Bronchial epithelial cell (primary cell): ENCODE results near the gene SNHG17. TPM values are rescaled to one million over a fixed set of nuclear protein-coding genes. Genes with fewer than 3 reads are reported as not detected.
"Not testable (repeated sequence)": the region's sequence is repeated elsewhere in the genome, so short reads cannot be mapped to it uniquely, and the experiment has no call there.

Experiments used
- DNase-seq: peaks from one replicate; pipeline ENCODE4 v3.0.0-alpha.2; 2010; ENCODE audit warnings: low read depth
- FAIRE-seq: peaks from 2 replicates; lab custom pipeline; 2011; peaks lifted over from hg19 to GRCh38; lab: Jason Lieb, UNC
- H3K27me3 ChIP-seq: 2 replicates; pipeline ENCODE4 v1.5.1; 2011; ENCODE audit warnings: low read length; ENCODE audit not compliant: control insufficient read depth, insufficient read depth
- H3K36me3 ChIP-seq: 2 replicates; pipeline ENCODE4 v1.5.1; 2011; ENCODE audit warnings: low read length; ENCODE audit not compliant: control insufficient read depth, insufficient read depth
- H3K4me3 ChIP-seq: 2 replicates; pipeline ENCODE4 v1.5.1; 2011; ENCODE audit warnings: mild to moderate bottlenecking, low read depth, low read length, control low read depth
- total RNA-seq: library from RNA; depleted of rRNA; stranded (reverse); fragments of >200 nt; gene quantifications from 2 replicates; pipeline ENCODE4 v1.2.1, GENCODE V29; 2014
- TF ChIP-seq, protein P1 (sequence below): IDR thresholded peaks from 2 replicates; pipeline ENCODE4 v1.5.1; 2011; ENCODE audit warnings: mild to moderate bottlenecking, moderate library complexity, low read length, control low read depth, inconsistent platforms; ENCODE audit not compliant: insufficient read depth, severe bottlenecking

Gene SNHG17
- total RNA-seq, 1 donor from 2014 or later = 19.5 TPM

DNA sequence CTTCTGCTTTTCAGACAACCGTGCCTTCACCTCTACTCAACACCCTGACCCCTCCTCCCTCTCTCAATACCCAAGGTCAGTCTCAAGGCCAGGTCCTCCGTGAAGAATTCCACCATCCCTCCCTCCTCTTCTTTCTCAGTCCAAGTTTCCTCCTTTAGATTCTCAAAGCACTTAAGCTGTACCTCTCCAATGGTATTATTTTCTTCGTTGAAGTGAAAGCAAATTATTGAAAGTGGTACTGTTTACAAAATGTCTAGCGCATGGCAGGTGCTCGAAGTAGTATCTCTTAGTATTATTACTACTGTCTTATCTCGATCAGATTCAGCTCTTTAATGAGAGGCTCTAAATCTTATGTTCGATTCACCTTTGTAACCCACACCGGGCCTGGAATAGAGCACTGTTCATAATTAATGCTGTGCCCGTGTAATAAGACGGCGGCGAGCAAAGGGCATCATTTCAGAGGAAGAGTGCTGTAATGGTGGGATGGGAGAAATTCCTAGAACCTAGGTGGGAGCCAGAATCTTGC is 36.9 kb upstream of the SNHG17 start:
- Histone ChIP-seq H3K27me3 (no peaks in the 10 kb centered on the region), H3K36me3 (no peaks in the 10 kb centered on the region), H3K4me3 (peak overlapping the region; percentile 73)
- no peak for FAIRE-seq
- peak; percentile 18 for DNase-seq
- TF ChIP-seq, protein P1, sequence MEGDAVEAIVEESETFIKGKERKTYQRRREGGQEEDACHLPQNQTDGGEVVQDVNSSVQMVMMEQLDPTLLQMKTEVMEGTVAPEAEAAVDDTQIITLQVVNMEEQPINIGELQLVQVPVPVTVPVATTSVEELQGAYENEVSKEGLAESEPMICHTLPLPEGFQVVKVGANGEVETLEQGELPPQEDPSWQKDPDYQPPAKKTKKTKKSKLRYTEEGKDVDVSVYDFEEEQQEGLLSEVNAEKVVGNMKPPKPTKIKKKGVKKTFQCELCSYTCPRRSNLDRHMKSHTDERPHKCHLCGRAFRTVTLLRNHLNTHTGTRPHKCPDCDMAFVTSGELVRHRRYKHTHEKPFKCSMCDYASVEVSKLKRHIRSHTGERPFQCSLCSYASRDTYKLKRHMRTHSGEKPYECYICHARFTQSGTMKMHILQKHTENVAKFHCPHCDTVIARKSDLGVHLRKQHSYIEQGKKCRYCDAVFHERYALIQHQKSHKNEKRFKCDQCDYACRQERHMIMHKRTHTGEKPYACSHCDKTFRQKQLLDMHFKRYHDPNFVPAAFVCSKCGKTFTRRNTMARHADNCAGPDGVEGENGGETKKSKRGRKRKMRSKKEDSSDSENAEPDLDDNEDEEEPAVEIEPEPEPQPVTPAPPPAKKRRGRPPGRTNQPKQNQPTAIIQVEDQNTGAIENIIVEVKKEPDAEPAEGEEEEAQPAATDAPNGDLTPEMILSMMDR = no peak

DNA sequence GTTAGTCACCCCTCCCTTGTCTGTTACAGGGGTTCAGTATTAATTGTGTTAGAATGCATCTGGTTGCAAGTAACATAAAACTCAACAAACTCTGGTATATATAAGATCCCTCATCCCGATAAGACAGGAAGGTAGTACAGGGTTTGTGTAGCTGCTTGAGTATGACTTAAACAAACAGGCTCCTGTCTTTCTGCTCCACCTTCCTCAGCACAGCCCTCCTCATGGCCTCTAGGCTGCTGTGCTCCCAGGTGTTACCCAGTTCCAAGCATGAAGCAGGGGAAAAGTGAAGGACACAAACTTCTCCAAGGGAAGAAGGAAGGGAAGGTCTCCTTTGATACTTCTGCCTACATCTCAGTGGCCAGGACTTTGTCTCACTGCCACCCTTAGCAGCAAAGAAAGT is 36.1 kb upstream of the SNHG17 start:
- Histone ChIP-seq H3K36me3 (no peaks in the 10 kb centered on the region), H3K4me3 (no peak overlapping the region), H3K27me3 (no peaks in the 10 kb centered on the region)
- FAIRE-seq (no peak), DNase-seq (no peak)
- TF ChIP-seq, protein P1 = no peak

GRCh38 chr20:38466983-38467382 is 31.9 kb upstream of the SNHG17 start:
- FAIRE-seq = no peak
- H3K27me3 ChIP-seq = no peaks in the 10 kb centered on the region
- TF ChIP-seq, protein P1 = no peak
- H3K36me3 ChIP-seq = no peaks in the 10 kb centered on the region
- H3K4me3 ChIP-seq = no peak overlapping the region
- DNase-seq = no peak

- H3K36me3 ChIP-seq = no peaks in the 10 kb centered on the region
- no peak overlapping the region for H3K4me3 ChIP-seq
- DNase-seq (no peak), FAIRE-seq (no peak)
- H3K27me3 ChIP-seq = no peaks in the 10 kb centered on the region
- TF ChIP-seq, protein P1 = no peak
These were observed 31.0 kb upstream of the SNHG17 start for GRCh38 chr20:38466171-38466570.

DNA sequence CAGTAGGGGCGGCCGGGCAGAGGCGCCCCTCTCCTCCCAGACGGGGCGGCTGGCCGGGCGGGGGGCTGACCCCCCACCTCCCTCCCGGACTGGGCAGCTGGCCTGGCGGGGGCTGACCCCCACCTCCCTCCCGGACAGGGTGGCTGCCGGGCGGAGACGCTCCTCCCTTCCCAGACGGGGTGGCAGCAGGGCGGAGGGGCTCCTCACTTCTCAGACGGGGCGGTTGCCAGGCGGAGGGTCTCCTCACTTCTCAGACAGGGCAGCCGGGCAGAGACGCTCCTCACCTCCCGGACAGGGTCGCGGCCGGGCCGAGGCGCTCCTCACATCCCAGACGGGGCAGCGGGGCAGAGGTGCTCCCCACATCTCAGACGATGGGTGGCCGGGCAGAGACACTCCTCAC is 26.4 kb upstream of the SNHG17 start:
- H3K36me3 ChIP-seq, H3K27me3 ChIP-seq, FAIRE-seq, DNase-seq, H3K4me3 ChIP-seq: not testable (repeated sequence)

DNA sequence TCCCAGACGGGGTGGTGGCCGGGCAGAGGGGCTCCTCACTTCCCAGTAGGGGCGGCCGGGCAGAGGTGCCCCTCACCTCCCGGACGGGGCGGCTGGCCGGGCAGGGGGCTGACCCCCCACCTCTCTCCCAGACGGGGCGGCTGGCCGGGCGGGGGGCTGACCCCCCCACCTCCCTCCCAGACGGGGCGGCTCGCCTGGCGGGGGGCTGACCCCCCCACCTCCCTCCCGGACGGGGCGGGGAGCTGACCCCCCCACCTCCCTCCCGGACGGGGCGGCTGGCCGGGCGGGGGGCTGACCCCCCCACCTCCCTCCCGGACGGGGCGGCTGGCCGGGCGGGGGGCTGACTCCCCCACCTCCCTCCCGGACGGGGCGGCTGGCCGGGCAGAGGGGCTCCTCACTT is 26.0 kb upstream of the SNHG17 start:
- not testable (repeated sequence) for H3K4me3 ChIP-seq, FAIRE-seq, DNase-seq, H3K27me3 ChIP-seq, H3K36me3 ChIP-seq

DNA sequence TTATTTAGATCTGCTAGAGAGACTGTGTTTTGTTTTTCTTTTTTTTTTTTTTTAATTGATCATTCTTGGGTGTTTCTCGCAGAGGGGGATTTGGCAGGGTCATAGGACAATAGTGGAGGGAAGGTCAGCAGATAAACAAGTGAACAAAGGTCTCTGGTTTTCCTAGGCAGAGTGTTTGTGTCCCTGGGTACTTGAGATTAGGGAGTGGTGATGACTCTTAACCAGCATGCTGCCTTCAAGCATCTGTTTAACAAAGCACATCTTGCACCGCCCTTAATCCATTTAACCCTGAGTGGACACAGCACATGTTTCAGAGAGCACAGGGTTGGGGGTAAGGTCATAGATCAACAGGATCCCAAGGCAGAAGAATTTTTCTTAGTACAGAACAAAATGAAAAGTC is 25.5 kb upstream of the SNHG17 start:
- H3K36me3 ChIP-seq, DNase-seq, H3K27me3 ChIP-seq, FAIRE-seq, H3K4me3 ChIP-seq: not testable (repeated sequence)
